IMR-90 (cell line): ENCODE measurements around the gene POLR1G. TPM values are rescaled to one million over a fixed set of nuclear protein-coding genes. Genes with fewer than 3 reads are reported as not detected.
A peak's percentile ranks its signal among the peaks of the same experiment; 100 is the strongest.

Experiments
- ATAC-seq: fragments of 200-7000 bp; cut with Tn5 transposase; 2 replicates; pipeline ENCODE4 v1.9.1; 2020; ENCODE audit warnings: low read depth, mild to moderate bottlenecking, moderate library complexity
- BruUV-seq: library from RNA; stranded (reverse); fragments of 400-500 nt; replicated peaks from 2 replicates; lab custom pipeline; 2021; lab: Mats Ljungman, UMichigan
- CTCF ChIA-PET: fragments of 300-600 bp; formaldehyde crosslinking; extraction: SDS; loops from one replicate; lab custom pipeline; 2021; ENCODE audit warnings: antibody characterized with exemption; lab: Yijun Ruan, JAX
- POLR2A ChIA-PET: fragments of 300-600 bp; sonication (Branson Sonifier 250); formaldehyde crosslinking; loops from one replicate; lab custom pipeline; 2022; ENCODE audit warnings: antibody characterized with exemption; ENCODE audit not compliant: unreplicated experiment; lab: Charles Lee
- DNase-seq: peaks from one replicate; pipeline ENCODE4 v3.0.0; 2013
- H2AFZ ChIP-seq: replicated peaks from 2 replicates; pipeline ENCODE3; 2013; ENCODE audit warnings: low read length, mild to moderate bottlenecking; ENCODE audit not compliant: poor library complexity
- H2AK5ac ChIP-seq: 2 replicates; pipeline ENCODE4 v1.6.1; 2013; ENCODE audit warnings: low read depth, low read length, inconsistent platforms
- H2AK9ac ChIP-seq: replicated peaks from 2 replicates; pipeline ENCODE3; 2013; ENCODE audit warnings: mild to moderate bottlenecking, low read depth, low read length, moderate library complexity; ENCODE audit not compliant: poor library complexity
- H2BK120ac ChIP-seq: 2 replicates; pipeline ENCODE4 v1.6.1; 2013; ENCODE audit warnings: low read depth, low read length, inconsistent platforms
- H2BK15ac ChIP-seq: 3 replicates; pipeline ENCODE4 v1.6.1; 2013; ENCODE audit warnings: low read depth, low read length, inconsistent platforms
- H2BK20ac ChIP-seq: 2 replicates; pipeline ENCODE4 v1.6.1; 2013; ENCODE audit warnings: low read depth, mild to moderate bottlenecking, inconsistent platforms, low read length, moderate library complexity
- H2BK5ac ChIP-seq: 2 replicates; pipeline ENCODE4 v1.6.1; 2013; ENCODE audit warnings: mild to moderate bottlenecking, low read depth, low read length, inconsistent platforms; ENCODE audit not compliant: poor library complexity, severe bottlenecking
- H3K14ac ChIP-seq: replicated peaks from 2 replicates; pipeline ENCODE4 v1.6.1; 2013; ENCODE audit warnings: low read depth, low read length, inconsistent platforms
- H3K18ac ChIP-seq: 2 replicates; pipeline ENCODE4 v1.6.1; 2013; ENCODE audit warnings: low read depth, low read length, control low read depth
- H3K23ac ChIP-seq: 2 replicates; pipeline ENCODE4 v1.6.1; 2013; ENCODE audit warnings: low read depth, low read length, inconsistent platforms
- H3K27ac ChIP-seq: 2 replicates; pipeline ENCODE4 v1.5.1; 2013; ENCODE audit warnings: mild to moderate bottlenecking, control low read depth, low read length; ENCODE audit not compliant: insufficient read depth
- H3K27me3 ChIP-seq: 2 replicates; pipeline ENCODE4 v1.6.1; 2013; ENCODE audit warnings: low read length; ENCODE audit not compliant: control insufficient read depth, insufficient read depth
- H3K36me3 ChIP-seq: 2 replicates; pipeline ENCODE4 v1.6.1; 2013; ENCODE audit warnings: low read length, mixed read lengths; ENCODE audit not compliant: control insufficient read depth, insufficient read depth
- H3K4ac ChIP-seq: 2 replicates; pipeline ENCODE4 v1.6.1; 2013; ENCODE audit warnings: low read depth, low read length, inconsistent platforms
- H3K4me1 ChIP-seq: 2 replicates; pipeline ENCODE4 v1.6.1; 2013; ENCODE audit warnings: low read length, mixed read lengths; ENCODE audit not compliant: control insufficient read depth, insufficient read depth
- H3K4me2 ChIP-seq: 2 replicates; pipeline ENCODE4 v1.6.1; 2013; ENCODE audit warnings: low read depth, mild to moderate bottlenecking, control low read depth, low read length, moderate library complexity
- H3K4me3 ChIP-seq: 2 replicates; pipeline ENCODE4 v1.5.1; 2013; ENCODE audit warnings: low read depth, mild to moderate bottlenecking, control low read depth, low read length, moderate library complexity; ENCODE audit not compliant: insufficient read depth
- H3K56ac ChIP-seq: 2 replicates; pipeline ENCODE4 v1.6.1; 2013; ENCODE audit warnings: low read length, inconsistent platforms; ENCODE audit not compliant: insufficient read depth; ENCODE audit errors: extremely low read depth
- H3K79me1 ChIP-seq, 2 experiments: 2 replicates each; pipeline ENCODE4 v1.6.1; 2013; ENCODE audit warnings: low read length in 2 of 2, inconsistent platforms in 1 of 2, low read depth in 1 of 2
- H3K9ac ChIP-seq: 2 replicates; pipeline ENCODE4 v1.6.1; 2013; ENCODE audit warnings: low read depth, low read length, control low read depth
- H3K9me1 ChIP-seq: 2 replicates; pipeline ENCODE4 v1.6.1; 2013; ENCODE audit warnings: low read length, inconsistent platforms; ENCODE audit not compliant: insufficient read depth
- H3K9me3 ChIP-seq: 2 replicates; pipeline ENCODE4 v1.6.1; 2013; ENCODE audit warnings: low read length; ENCODE audit not compliant: control insufficient read depth, insufficient read depth
- H4K20me1 ChIP-seq: 2 replicates; pipeline ENCODE4 v1.6.1; 2013; ENCODE audit warnings: low read length, inconsistent platforms; ENCODE audit not compliant: insufficient read depth
- H4K5ac ChIP-seq: 2 replicates; pipeline ENCODE4 v1.6.1; 2013; ENCODE audit warnings: mild to moderate bottlenecking, low read depth, low read length, control low read depth
- H4K8ac ChIP-seq, 2 experiments: 2 replicates each; pipeline ENCODE4 v1.6.1; 2013; ENCODE audit warnings: low read depth in 2 of 2, low read length in 2 of 2, control low read depth in 1 of 2, inconsistent platforms in 1 of 2
- H4K91ac ChIP-seq: 2 replicates; pipeline ENCODE4 v1.6.1; 2013; ENCODE audit warnings: low read depth, low read length, inconsistent platforms; ENCODE audit not compliant: insufficient read depth
- BHLHE40 ChIP-seq: fragments of 150-350 bp; IDR thresholded peaks from 2 replicates; pipeline ENCODE4 v1.6.1; 2016; ENCODE audit warnings: mild to moderate bottlenecking, low read depth, low read length
- CEBPB ChIP-seq: IDR thresholded peaks from 2 replicates; pipeline ENCODE4 v1.6.1; 2012; ENCODE audit warnings: low read depth, low read length, improper control_type of control experiment
- CTCF ChIP-seq: conservative IDR thresholded peaks from 2 replicates; pipeline ENCODE4 v1.5.1; 2012; ENCODE audit warnings: mild to moderate bottlenecking, low read depth, low read length, improper control_type of control experiment
- ELK1 ChIP-seq: fragments of 150-350 bp; IDR thresholded peaks from 2 replicates; pipeline ENCODE4 v1.6.1; 2016; ENCODE audit warnings: low read depth, mild to moderate bottlenecking, low read length, moderate library complexity, borderline replicate concordance
- FOS ChIP-seq: fragments of 150-350 bp; IDR thresholded peaks from 2 replicates; pipeline ENCODE4 v1.6.1; 2016; ENCODE audit warnings: low read depth, low read length
- MAFK ChIP-seq: IDR thresholded peaks from 2 replicates; pipeline ENCODE4 v1.6.1; 2012; ENCODE audit warnings: low read depth, low read length, improper control_type of control experiment
- NFE2L2 ChIP-seq: fragments of 150-350 bp; IDR thresholded peaks from 2 replicates; pipeline ENCODE4 v1.6.1; 2016; ENCODE audit warnings: low read depth, mild to moderate bottlenecking, low read length
- POLR2A ChIP-seq: IDR thresholded peaks from 2 replicates; pipeline ENCODE4 v1.6.1; 2012; ENCODE audit warnings: mild to moderate bottlenecking, low read depth, low read length
- RAD21 ChIP-seq: IDR thresholded peaks from 2 replicates; pipeline ENCODE4 v1.6.1; 2012; ENCODE audit warnings: low read length, improper control_type of control experiment
- RCOR1 ChIP-seq: IDR thresholded peaks from 2 replicates; pipeline ENCODE4 v1.6.1; 2012; ENCODE audit warnings: mild to moderate bottlenecking, low read length, improper control_type of control experiment; ENCODE audit not compliant: insufficient replicate concordance
- RFX5 ChIP-seq: IDR thresholded peaks from 2 replicates; pipeline ENCODE4 v1.8.0; 2012; ENCODE audit warnings: low read depth, mild to moderate bottlenecking, low read length, moderate library complexity
- SMC3 ChIP-seq: fragments of 150-350 bp; IDR thresholded peaks from 2 replicates; pipeline ENCODE4 v1.6.1; 2016; ENCODE audit warnings: low read depth, mild to moderate bottlenecking, antibody characterized with exemption, low read length, moderate library complexity
- USF2 ChIP-seq: fragments of 150-350 bp; IDR thresholded peaks from 2 replicates; pipeline ENCODE4 v1.6.1; 2017; ENCODE audit warnings: mild to moderate bottlenecking, antibody characterized with exemption, low read length, low read depth
- WGBS, 2 experiments: methylation state at CpG; one replicate each; pipeline versions ENCODE4 v1.1.5 to v1.1.7; 2013; ENCODE audit warnings: missing lambda C conversion rate in 2 of 2; ENCODE audit not compliant: insufficient read length in 1 of 2; ENCODE audit errors: extremely low coverage in 2 of 2; 5-methylcytosine and 5-hydroxymethylcytosine counted together
- dilution Hi-C: fragments of 300-500 bp; cut with HindIII; formaldehyde crosslinking; loops from one replicate; pipeline ENCODE4 v1.14.3; 2018; ENCODE audit warnings: low sequenced_read_pairs; ENCODE audit not compliant: unreplicated experiment
- in situ Hi-C: fragments of 300-500 bp; cut with MboI; formaldehyde crosslinking; loops from 3 replicates; pipeline ENCODE4 v1.14.3; 2019; ENCODE audit warnings: low sequenced_read_pairs, inconsistent platforms, mixed read lengths
- intact Hi-C: fragments of 100-400 bp; cut with micrococcal nuclease; formaldehyde crosslinking; loops from 2 replicates; pipeline ENCODE4 v1.10.0; 2022
- polyA plus RNA-seq, 3 experiments: library from polyadenylated mRNA; depleted of rRNA; stranded (reverse); fragments of >200 nt; gene quantifications; 2 replicates each; pipeline ENCODE4 v1.2.3, GENCODE V29; 2012; ENCODE audit warnings: low replicate concordance in 1 of 3
- total RNA-seq: library from RNA; depleted of rRNA; stranded (reverse); fragments of >200 nt; gene quantifications from 2 replicates; pipeline ENCODE4 v1.2.3, GENCODE V29; 2012

Gene POLR1G
- total and polyA plus RNA-seq, 2 of the 4 experiments (the other 2 are of a cell fraction): 8.0 to 12.5 TPM

GRCh38 chr19:45405435-45406225 lies 814 bp upstream of the POLR1G start:
- Histone ChIP-seq H2BK5ac (peak overlapping the region; percentile 91), H4K8ac (peak overlapping the region; percentile 16 to 99), H3K79me1 (peaks cover 10 to 56% of the 10 kb centered on the region in 2 experiments; a peak in 3 of 4 replicates), H3K27ac (peak overlapping the region; percentile 89), H4K20me1 (no peaks in the 10 kb centered on the region; the same call in 1 of the 2 replicates), H2AK5ac (peak overlapping the region; percentile 87), H4K91ac (peak overlapping the region; percentile 96), H3K4me1 (peaks cover 5% of the 10 kb centered on the region), H3K18ac (peak overlapping the region; percentile 83), H4K5ac (peak overlapping the region; percentile 58; the same call in 1 of the 2 replicates), H3K14ac (peak overlapping the region; percentile 96), H3K4ac (peak overlapping the region; percentile 96), H3K9me1 (peaks cover 3% of the 10 kb centered on the region; the same call in 1 of the 2 replicates), H2BK20ac (peak overlapping the region; percentile 90), H3K4me2 (peak overlapping the region; percentile 82), H3K9me3 (no peaks in the 10 kb centered on the region), H3K9ac (peak overlapping the region; percentile 75), H3K56ac (peak overlapping the region; percentile 98), H3K27me3 (no peaks in the 10 kb centered on the region), H2AFZ (peak overlapping the region; percentile 92), H2BK15ac (peak overlapping the region; percentile 98; the same call in 2 of the 3 replicates), H3K36me3 (no peaks in the 10 kb centered on the region; the same call in 1 of the 2 replicates), H3K4me3 (peak overlapping the region; percentile 89), H2BK120ac (peak overlapping the region; percentile 97), H2AK9ac (peak overlapping the region; percentile 92), H3K23ac (peak overlapping the region; percentile 94)
- 0% methylated on average over 23 of the region's 48 CpGs; no CpG with 5 or more reads in 1 of the 2 experiments for WGBS, 2 experiments
- peak; percentile 80 for DNase-seq
- BruUV-seq: no TSS peak
- in situ Hi-C loops (no loop called here), dilution Hi-C loops (no loop called here), intact Hi-C loops (no loop called here)
- ChIA-PET POLR2A (interaction anchor here (0.6 kb wide), 1 partner anchor 21 kb away, joined by 11 read pairs; no protein-coding TSS in a partner anchor), CTCF (no interaction called here)
- ATAC-seq: peak; percentile 76
- TF ChIP-seq FOS (peak; percentile 64), NFE2L2 (no peak), USF2 (peak; percentile 75), RFX5 (no peak), CEBPB (no peak), MAFK (no peak), RAD21 (no peak), POLR2A (peak; percentile 25; the same call in 1 of the 2 replicates), ELK1 (no peak), SMC3 (no peak), RCOR1 (no peak), BHLHE40 (peak; percentile 85), CTCF (no peak)
